HG03521 (cell line): ENCODE data around the gene VARS1.
"Not testable (repeated sequence)": the region's sequence is repeated elsewhere in the genome, so short reads cannot be mapped to it uniquely, and the experiment has no call there.

Experiments
- ATAC-seq: cut with Tn5 transposase; IDR thresholded peaks from one replicate; pipeline ENCODE4 v1.9.1; 2021; ENCODE audit warnings: mild to moderate bottlenecking, moderate library complexity; ENCODE audit not compliant: unreplicated experiment

Gene VARS1

DNA sequence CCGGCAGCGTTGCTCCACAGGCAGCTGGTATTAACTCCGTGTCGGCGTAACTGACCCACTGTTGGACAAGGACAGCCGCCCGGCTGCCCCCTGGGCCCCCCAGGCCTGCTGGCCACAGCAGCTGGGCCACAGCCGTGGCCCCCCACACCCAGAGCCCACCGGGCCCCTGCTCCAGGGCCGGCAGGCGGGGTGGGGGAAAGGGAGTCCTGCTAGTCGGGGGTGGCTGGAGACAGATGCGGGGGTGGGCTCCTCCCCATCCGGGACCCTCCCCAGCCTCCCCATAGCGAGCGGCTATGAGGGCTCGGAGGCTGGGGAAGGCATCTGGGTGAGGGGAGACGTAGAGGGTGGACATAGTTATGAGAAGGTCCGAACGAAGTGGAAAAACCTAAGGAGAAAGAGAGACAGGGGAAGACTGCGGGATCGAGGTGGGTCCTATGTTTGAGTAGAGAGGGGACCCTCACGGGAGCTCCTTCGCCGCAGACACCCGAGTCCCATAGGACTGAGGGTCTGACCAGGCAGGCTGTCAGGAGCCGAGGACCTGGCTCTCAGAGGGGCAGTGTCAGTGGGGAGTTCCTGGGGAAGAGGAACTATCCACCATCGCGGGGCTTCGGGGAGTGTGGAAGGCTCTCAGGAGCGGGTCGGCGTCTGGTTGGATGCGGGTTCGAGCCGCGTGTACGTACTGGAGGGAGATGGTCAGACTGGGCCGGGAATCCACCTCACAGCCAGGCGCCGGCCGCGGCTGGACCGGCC lies 511 bp downstream of the VARS1 start:
- ATAC-seq, result peak; percentile 5

DNA sequence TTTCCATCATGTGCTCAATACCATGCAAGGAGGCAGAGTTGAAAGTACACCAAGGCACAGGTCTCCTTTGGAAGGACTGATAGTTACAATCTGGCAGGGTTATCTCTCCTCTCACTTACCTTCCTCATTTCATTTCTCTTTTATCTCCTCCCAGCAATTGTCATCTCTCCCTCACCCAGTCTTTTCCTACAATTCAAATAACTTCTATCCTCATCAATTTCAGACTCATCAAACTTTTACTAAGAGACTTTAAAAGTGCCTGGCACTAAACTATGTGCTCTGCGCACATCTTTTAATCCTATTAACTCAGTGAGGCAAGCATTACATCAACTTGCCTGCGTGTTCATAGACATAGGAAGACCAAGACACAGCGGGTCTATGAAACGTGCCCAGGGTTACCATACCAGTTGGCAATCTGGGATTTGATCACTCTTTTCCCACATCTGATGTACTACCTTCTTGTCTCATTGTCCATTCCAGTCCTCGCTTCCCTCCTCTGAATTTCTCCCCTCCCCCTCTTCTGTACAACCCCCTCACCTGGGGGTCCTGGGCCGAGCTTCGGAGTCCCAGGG lies 1.2 kb downstream of the VARS1 start:
- no peak for ATAC-seq

DNA sequence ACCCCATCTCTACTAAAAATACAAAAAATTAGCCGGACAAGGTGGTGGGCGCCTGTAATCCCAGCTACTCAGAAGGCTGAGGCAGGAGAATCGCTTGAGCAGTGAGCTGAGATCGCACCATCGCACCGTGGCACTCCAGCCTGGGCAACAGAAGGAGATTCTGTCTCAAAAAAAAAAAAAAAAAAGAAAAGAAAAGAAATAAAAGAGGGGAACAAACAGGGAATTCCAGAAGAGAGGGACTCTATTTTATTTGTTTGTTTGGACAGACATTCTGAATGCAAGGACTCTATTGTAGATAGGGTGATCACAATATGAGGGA lies 1.7 kb downstream of the VARS1 start:
- not testable (repeated sequence) for ATAC-seq

DNA sequence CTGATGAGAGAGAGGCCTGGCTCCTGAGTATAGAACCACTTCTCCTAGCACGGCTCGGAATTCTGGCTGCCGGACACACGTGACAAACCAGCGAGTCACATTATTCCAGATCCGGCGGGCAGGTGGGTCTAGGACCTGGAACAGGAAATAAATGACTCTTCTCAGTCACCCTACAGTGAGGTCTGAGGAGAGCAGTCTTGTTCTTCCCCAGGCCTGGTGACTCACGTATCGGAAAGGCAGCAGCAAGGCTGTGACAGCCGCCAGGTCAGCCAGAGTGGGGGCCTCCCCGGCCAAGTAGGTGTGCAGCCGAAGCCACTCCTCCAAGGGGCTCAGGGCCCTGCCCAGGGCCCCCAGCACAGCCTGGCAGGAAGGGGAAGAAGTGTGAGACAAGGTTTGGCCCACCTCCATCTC lies 2.8 kb downstream of the VARS1 start:
- no peak for ATAC-seq

DNA sequence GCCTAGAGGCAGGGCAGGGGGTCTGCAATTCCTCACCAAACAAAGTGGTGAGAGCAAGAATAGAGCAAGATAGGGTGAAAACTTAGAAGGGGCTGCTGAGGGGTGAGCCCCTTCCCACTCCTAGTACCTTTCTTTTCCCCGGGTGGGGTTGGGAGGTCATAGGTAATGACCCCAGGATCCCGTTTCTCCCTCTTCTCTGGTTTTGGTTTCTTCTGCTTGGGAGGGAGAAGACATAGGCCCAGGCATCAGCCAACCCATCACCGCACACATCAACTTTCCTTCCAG lies 3.5 kb downstream of the VARS1 start:
- ATAC-seq, result no peak

DNA sequence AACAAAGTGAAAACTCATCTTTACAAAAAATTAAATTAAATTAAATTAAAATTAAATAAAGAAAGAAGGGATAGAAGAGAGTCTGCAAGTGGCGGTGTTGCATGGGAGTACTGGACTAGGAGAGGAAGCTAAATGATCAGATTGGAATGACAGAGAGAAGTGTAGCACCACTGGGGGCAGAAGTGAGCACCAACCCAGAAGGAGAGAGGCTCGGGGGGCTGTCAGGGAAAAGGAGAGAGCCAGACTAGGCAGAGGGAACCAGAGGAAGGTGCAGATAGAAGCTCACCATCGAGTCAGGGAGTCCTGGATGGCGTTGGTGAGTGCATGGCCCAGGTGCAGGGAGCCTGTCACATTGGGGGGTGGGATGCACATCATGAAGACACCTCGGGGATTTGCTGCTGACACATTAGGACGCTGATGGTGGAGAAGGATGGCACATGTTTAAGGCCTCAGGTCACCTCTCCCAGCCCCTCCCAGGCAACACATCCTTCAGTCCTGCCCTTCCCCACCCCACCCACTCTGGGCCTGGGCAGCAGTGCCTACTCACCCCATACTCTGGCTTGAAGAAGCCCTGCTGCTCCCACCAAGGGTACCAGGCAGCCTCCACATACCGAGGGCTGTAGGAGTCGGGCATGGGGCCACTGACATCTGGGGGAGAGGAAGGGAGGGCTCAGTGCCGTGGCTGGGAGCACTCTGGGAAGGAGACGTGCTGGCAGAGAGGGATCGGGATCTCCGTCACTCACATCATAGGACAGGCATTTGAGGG lies 4.0 kb downstream of the VARS1 start:
- ATAC-seq, result no peak

DNA sequence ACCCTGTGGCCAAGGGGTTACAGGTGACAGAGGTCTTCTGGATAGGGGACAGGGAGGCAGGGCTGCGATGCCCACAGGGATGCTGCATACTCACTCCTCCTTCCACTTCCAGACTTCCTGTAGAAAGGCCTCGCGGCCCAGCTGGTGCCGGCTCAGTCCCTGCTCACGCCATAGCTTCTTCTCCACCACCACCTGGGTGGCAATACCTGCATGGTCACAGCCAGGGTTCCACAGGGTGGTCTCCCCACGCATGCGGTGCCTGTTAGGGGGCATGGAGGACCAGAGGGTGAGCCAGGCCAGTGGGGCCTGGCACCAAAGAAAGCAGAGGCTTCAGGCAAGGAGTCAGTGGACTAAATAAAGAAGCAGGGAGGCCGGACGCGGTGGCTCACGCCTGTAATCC lies 10.1 kb downstream of the VARS1 start:
- ATAC-seq, result no peak

DNA sequence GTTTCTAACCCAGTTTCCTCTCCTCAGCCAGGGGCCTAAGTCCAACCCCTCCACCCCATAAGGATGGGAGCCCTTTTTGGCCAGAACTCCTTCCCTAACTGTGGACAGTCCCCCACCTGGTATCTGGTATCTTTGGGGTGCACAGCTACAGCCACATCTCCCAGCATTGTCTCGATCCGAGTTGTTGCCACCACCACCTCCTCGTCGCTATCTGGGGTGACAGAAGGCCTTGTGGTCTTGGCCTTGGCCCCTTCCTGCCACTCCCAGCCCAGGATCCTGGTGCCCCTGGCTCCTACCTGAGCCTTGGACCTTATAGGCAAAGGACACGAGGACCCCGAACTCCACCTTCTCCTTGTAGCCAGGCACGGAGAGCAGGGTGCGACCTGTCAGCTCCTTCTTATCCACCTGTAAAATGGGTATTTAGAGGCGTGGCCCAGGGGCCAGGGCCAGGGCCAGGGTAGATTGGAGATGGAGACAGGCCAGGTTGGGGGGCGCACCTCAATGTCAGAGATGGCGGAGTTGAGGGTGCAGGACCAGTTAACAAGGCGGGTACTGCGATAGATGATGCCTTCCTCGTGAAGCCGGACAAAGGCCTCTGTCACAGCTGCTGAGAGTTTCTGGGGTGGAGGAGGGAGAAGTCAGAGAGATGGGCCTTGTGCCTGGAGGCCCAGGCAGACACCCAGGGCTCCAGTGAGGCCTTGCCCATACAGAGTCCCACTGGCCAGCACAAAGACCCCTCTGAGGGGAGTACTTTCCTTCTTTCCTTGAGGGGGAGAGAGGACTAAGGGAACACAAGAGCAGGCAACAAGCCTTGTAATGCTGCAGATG lies 11.2 kb downstream of the VARS1 start:
- no peak for ATAC-seq

DNA sequence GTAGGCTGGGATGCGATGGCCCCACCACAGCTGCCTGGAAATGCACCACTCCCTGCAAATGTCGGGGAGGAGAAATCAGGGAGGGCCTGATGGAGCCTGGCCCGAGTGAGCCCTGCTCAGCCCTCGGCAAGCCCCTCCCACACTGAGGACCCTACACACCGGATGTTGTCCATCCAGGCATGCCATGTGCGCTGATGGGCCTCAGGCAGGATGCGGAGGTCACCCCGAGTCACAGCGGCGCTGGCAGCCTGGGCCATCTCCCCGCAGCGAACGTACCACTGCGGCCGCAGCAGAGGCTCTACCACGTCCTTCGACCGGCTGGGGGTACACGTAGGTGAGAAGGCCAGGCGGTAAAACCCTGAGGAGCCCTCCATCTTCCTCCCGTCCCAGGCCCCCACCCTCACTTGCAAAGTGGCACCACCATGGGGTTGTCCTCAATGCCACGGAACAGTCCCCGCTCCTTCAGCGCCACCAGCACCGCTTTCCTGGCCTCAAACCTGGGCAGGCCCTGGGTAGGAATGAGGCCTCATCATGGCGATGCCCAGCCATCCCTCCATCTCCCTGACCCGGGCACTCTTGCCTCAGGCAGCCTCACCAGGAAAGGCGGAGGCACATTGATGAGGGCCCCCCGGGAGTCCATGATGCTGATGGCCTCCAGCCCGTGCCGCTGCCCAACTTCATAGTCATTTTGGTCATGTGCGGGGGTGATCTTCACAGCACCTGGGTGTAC lies 13.3 kb downstream of the VARS1 start:
- ATAC-seq, result no peak

DNA sequence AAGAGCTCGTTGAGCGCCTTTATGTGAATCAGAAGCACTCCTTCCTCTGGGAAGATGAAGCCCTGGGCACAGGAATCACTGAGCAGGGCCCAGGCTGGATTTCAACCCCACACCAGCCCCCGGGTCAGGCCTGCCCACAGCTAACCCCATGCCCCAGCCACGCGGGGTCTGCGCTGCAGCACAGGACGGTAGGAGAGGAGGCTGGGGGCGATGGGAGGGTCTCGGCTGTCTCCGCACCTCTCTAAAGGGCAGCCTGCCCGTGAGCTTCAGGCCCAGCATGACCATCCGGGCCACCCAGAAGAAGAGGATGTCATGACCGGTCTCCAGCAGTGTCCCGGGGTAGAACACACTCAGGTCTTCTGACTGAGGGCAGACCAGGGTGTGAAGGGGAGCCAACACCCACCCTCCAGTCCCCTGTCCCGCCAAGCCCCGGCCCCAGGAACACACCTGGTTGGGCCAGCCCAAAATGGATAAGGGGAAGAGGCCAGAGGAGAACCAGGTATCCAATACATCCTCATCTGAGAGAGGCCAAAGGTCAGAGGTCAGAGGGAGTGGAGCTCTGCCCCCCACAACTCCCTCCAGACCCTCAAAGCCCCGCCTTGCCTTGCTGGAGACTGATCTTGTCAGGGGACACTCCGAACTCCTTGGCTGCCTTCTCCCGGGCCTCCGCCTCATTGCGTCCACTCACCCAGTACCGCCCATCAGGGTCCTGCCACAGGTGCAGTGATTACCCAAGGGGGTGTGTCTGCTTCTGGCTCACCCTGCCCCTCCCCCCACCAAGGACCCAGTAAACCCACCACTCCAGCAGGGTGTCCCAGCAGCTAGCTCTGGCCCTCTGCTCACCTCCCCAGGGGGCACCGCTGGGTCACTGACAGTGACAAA lies 14.1 kb downstream of the VARS1 start:
- ATAC-seq, result no peak

DNA sequence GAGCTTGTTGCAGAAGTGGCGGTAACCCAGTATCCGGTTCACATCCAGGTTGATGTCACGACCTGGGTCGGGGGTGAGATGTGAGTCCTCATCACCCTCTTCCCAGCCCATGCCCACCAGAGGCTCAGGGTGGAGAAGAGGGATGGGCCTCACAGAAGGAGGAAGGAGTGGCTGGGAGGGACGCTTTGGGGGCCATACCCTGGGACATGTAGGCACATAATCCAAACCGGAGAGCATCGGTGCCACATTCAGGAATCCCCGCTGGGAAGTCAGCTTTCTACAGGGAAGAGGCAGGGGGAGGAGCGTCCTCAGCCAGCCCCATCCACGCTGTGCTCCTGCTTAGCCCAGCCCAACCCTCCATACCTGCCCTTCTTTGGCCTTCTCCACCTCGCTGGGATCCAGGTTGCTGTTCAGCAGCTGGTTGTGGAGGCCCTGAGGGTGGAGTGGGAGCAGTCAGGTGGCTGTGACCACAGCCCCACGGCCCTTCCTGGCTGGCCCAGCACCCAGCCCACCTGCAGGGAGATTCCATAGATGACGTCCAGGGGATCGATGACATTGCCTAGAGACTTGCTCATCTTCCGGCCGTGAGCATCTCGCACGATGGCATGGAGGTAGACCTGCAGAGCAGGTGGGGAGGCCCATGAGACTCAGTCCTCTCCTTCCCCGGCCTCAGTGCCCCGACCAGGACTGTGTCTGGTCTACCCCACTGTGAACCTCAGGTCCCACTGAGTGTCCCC lies 14.9 kb downstream of the VARS1 start:
- ATAC-seq, result no peak

DNA sequence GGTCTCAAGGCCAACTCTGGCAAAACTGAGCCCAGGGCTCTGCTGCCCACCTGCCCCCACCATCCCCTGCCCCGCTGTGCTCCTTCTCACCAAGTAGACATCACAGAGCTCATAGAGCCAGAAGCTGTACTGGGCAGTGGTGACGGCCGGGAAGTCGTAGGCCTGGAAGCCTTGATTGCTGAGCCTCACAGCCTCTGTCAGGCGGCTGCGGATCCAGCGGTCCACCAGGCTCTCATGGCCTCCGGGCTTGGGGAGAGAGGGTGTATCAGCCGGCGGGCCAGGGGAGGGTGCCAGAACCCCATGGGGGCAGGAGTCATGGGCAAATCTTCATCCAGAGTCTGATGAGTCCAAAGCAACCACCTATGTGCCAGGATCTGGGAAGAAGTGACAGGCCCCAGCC lies 15.6 kb downstream of the VARS1 start:
- no peak for ATAC-seq

DNA sequence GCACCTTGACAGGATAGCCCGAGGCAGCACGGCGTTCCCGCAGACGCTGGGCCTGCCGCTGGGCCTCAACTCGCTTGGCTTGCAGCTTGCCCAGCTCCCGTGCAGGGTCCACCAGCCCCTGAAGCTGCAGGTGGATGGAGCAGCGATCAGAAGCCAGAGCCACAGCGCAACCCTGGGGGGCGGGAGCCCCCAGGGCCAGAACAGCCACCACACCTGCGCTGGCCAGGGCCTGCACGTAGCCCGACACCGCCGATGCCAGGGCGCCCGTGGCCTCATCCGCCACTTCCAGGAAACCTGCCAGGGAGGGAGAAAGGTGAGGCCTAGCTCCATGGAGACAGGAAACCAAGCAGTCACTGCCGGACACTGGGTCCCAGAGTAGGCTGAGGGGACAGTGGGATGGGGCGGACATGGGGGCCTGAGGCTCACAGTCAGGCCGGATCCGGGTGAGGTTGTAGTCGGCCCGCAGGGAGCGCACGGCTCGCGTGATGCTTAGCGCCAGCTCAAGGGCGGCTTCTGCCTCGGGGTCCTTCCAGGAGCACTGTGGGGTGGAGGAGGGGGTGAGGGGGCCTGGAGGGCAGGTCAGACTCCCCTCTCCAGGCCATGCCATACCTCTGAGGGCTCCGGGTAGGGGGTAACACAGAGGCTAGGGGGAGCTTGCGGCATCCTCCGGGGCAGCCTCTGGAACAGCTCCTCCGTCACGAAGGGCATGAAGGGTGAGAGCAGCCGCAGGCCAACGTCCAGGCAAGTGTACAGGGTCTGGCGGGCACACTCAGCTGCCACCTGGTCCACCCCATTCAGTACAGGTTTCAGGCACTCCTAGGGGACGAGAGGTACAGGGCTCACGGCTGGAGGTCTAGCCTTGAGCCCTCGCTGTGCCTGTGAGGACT lies 16.3 kb downstream of the VARS1 start:
- ATAC-seq, result no peak

DNA sequence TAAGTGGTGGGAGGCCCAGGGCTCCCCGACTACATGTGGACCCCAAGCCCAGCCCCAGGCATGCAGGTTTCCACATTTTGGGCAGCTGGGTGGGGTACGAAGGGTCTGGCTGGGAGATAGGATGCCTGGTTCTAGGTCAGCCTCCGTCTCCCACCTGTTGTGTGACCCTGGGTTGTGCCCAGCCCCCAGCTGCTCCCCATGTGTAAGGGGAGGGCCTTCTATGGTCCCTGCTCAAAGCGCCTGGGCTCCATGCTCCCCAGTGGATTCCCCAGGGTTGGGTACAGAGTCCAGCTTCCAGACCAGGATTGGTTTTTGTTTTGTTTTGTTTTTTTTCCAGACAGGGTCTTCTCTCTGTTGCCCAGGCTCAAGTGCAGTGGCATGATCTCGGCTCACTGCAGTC lies 17.4 kb downstream of the VARS1 start:
- no peak for ATAC-seq

DNA sequence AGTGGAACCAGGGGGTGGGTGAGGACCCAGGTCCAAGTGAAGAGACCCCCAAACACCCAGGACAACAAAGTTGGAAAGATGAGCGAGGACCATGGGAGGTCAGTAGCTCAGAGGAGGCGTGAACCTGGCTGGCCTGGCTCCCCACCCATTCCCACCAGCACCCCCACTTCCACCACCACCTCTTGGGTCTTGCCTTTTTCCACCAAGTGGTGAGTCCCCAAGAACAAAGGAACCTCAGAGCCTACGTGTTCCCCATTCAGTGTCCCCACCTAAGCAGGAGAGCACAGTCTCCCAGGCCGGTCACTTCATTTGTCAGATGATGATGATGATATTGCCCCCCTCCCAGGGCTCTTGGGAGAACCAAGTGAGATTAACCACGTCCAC lies 17.9 kb downstream of the VARS1 start:
- ATAC-seq, result no peak

DNA sequence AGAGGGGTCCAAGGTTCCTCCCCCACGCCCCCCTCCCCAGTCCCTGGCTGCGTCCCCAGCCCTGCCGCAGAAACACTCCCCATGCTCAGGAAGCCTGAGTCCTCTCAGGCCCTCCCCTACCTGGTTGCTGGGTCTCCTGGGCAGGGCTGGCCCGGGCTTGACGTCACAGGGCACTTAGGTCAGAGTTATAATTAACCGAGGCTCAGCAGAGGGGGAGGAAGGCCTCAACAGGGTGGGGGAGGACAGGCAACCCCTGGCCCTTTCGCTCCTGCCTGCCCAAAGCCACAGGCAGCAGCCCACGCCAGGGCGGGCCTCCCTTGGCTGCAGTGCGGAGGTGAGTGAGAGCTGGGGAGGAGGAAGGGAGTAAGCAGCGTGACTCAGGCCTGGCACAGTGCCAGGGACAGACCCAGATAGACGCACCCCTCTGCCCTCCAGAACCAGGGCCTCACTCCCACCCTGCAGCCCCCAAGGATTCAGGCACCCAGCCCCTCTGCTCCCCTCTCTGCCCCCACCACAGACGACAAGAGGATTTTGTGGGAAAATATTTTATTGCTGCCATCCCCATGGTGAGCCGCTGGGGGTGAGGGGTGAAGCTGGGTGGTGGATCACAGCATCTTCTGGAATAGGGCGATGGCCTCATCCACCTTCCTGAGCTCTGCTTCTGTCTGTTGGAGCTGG lies 18.4 kb downstream of the VARS1 start, which contains the start of gene VWA7:
TSS of gene VWA7 (minus strand) at position 340 of the 678 bp plus-strand sequence. CDS start 549 bp downstream, outside the sequence.
- ATAC-seq, result no peak

DNA sequence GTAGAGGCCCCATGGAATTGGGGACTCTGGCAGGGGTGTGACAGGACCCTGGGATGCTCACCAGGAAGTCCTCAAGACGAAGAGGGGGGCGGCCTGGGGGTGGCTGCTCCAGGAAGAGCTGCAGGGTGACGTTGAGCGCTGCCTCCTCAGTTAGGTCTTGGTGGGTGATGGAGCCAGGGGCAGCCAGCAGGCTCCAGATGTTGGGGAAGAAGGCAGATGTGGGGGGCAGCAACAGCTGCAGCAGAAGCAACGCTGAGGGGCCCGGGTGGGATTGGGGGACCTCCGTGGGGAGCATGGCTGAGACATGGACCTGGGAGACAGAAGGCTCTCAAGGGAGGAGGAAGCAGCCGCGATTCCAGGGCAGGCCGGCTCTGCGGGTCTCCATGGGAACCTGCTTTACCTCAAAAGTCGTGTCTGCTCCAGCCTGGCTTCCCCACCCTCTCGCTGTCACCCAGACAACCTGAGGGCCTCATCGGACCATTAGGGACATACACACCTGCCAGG lies 19.0 kb downstream of the VARS1 start:
- no peak for ATAC-seq
